HCT116 (cell line): ENCODE measurements around the gene TNNI2. TPM values are rescaled to one million over a fixed set of nuclear protein-coding genes. Genes with fewer than 3 reads are reported as not detected.

Experiments used
- ATAC-seq: fragments of 200-7000 bp; cut with Tn5 transposase; 2 replicates; pipeline ENCODE4 v1.9.1; 2020; ENCODE audit warnings: mild to moderate bottlenecking, moderate library complexity
- BruUV-seq: library from RNA; stranded (reverse); fragments of 400-500 nt; replicated peaks from 2 replicates; lab custom pipeline; 2021; lab: Mats Ljungman, UMichigan
- CTCF ChIA-PET: fragments of 300-600 bp; sonication (Branson Sonifier 250); formaldehyde crosslinking; loops from one replicate; lab custom pipeline; 2021; ENCODE audit warnings: antibody characterized with exemption; lab: Charles Lee
- POLR2A ChIA-PET: fragments of 300-600, 350-600 bp; sonication (Branson Sonifier 250); formaldehyde crosslinking; loops from one replicate; lab custom pipeline; 2021; ENCODE audit warnings: antibody characterized with exemption; lab: Charles Lee
- RAD21 ChIA-PET, 2 experiments: fragments of 300-600 bp; sonication (Branson Sonifier 250); formaldehyde crosslinking; loops; one replicate each; lab custom pipeline; 2023; ENCODE audit warnings: low total read pairs in 2 of 2; ENCODE audit not compliant: uncharacterized antibody in 2 of 2, unreplicated experiment in 2 of 2, low non-redundant PET in 1 of 2; lab: Charles Lee
- DNase-seq: peaks from one replicate; pipeline ENCODE4 v3.0.0-alpha.2; 2010; ENCODE audit warnings: low read depth, low spot score
- H2AFZ ChIP-seq: fragments of 200-600 bp; shearing (Covaris generic), sonication (generic); 2 replicates; pipeline ENCODE4 v1.6.1; 2017; ENCODE audit warnings: low read depth, mixed run types, mixed read lengths, antibody characterized with exemption, low read length; ENCODE audit not compliant: poor library complexity, severe bottlenecking
- H3K27ac ChIP-seq: 2 replicates; pipeline ENCODE4 v1.5.1; 2012; ENCODE audit warnings: low read depth, low read length
- H3K27me3 ChIP-seq: fragments of 200-600 bp; sonication (generic); 2 replicates; pipeline ENCODE4 v1.6.1; 2016; ENCODE audit warnings: mixed run types, low read length, mixed read lengths; ENCODE audit not compliant: insufficient read depth
- H3K36me3 ChIP-seq, 2 experiments: fragments of 200-500 bp in 1 of 2; fragments of 200-600 bp in 1 of 2; sonication (Bioruptor generic) in 1 of 2; sonication (generic) in 1 of 2; 2 replicates each; pipeline versions ENCODE4 v1.5.1 to v1.6.1; 2014 to 2016; ENCODE audit warnings: low read length in 2 of 2, inconsistent platforms in 1 of 2, mixed read lengths in 1 of 2, mixed run types in 1 of 2; ENCODE audit not compliant: insufficient read depth in 2 of 2, control insufficient read depth in 1 of 2
- H3K4me1 ChIP-seq, 2 experiments: fragments of 200-600 bp in 1 of 2; sonication (generic) in 1 of 2; 2 replicates each; pipeline versions ENCODE4 v1.5.1 to v1.6.1; 2012 to 2017; ENCODE audit warnings: low read length in 2 of 2, inconsistent platforms in 1 of 2, mild to moderate bottlenecking in 1 of 2, mixed read lengths in 1 of 2, mixed run types in 1 of 2, moderate library complexity in 1 of 2; ENCODE audit not compliant: insufficient read depth in 2 of 2, control insufficient read depth in 1 of 2
- H3K4me2 ChIP-seq: fragments of 200-600 bp; sonication (generic); 2 replicates; pipeline ENCODE4 v1.6.1; 2017; ENCODE audit warnings: mixed run types, low read length, mixed read lengths
- H3K4me3 ChIP-seq, 2 experiments: fragments of 200-600 bp in 1 of 2; sonication (generic) in 1 of 2; replicated peaks in 1 of 2; 2 replicates each; pipeline ENCODE4 v1.5.1; 2011 to 2016; ENCODE audit warnings: low read length in 2 of 2, control low read depth in 1 of 2, low read depth in 1 of 2, mild to moderate bottlenecking in 1 of 2, mixed read lengths in 1 of 2, mixed run types in 1 of 2
- H3K79me2 ChIP-seq: fragments of 200-600 bp; sonication (generic); 2 replicates; pipeline ENCODE4 v1.6.1; 2017; ENCODE audit warnings: mild to moderate bottlenecking, mixed run types, low read length, moderate library complexity, mixed read lengths; ENCODE audit not compliant: insufficient read depth
- H3K9ac ChIP-seq: fragments of 200-600 bp; sonication (generic); 2 replicates; pipeline ENCODE4 v1.6.1; 2016; ENCODE audit warnings: low read length, mixed read lengths
- H3K9me2 ChIP-seq: fragments of 200-600 bp; sonication (generic), shearing (Covaris generic); 2 replicates; pipeline ENCODE4 v1.6.1; 2017; ENCODE audit warnings: mixed run types, mild to moderate bottlenecking, moderate library complexity; ENCODE audit not compliant: insufficient read depth
- H3K9me3 ChIP-seq, 2 experiments: fragments of 200-500 bp in 1 of 2; fragments of 200-600 bp in 1 of 2; sonication (Bioruptor generic) in 1 of 2; sonication (generic) in 1 of 2; 2 replicates each; pipeline ENCODE4 v1.6.1; 2014 to 2017; ENCODE audit warnings: low read length in 2 of 2, mixed read lengths in 2 of 2, inconsistent platforms in 1 of 2, low read depth in 1 of 2, mild to moderate bottlenecking in 1 of 2, mixed run types in 1 of 2, moderate library complexity in 1 of 2; ENCODE audit not compliant: control insufficient read depth in 1 of 2, insufficient read depth in 1 of 2
- H4K20me1 ChIP-seq: fragments of 200-600 bp; sonication (generic), shearing (Covaris generic); 2 replicates; pipeline ENCODE4 v1.6.1; 2017; ENCODE audit warnings: mixed run types, mild to moderate bottlenecking, moderate library complexity; ENCODE audit not compliant: insufficient read depth
- CBX3 ChIP-seq: IDR thresholded peaks from 2 replicates; pipeline ENCODE4 v1.6.1; 2012; ENCODE audit warnings: low read depth
- EGR1 ChIP-seq: IDR thresholded peaks from 2 replicates; pipeline ENCODE4 v1.6.1; 2012; ENCODE audit warnings: low read depth
- ELF1 ChIP-seq: IDR thresholded peaks from 2 replicates; pipeline ENCODE4 v1.6.1; 2012; ENCODE audit warnings: low read depth, borderline replicate concordance
- EZH2 ChIP-seq: fragments of 200-600 bp; sonication (generic); IDR thresholded peaks from 2 replicates; pipeline ENCODE4 v1.6.1; 2017; ENCODE audit warnings: antibody characterized with exemption, mixed run types
- EZH2phosphoT487 ChIP-seq: fragments of 200-600 bp; IDR thresholded peaks from 2 replicates; pipeline ENCODE4 v1.6.1; 2018; ENCODE audit warnings: antibody characterized with exemption, borderline replicate concordance
- JUND ChIP-seq: IDR thresholded peaks from 2 replicates; pipeline ENCODE4 v1.6.1; 2012
- POLR2A ChIP-seq: IDR thresholded peaks from 2 replicates; pipeline ENCODE4 v1.7.0; 2011; ENCODE audit warnings: borderline replicate concordance; ENCODE audit not compliant: insufficient read depth, insufficient read length; ENCODE audit errors: extremely low read depth
- POLR2AphosphoS5 ChIP-seq: IDR thresholded peaks from 2 replicates; pipeline ENCODE4 v1.6.1; 2011; ENCODE audit warnings: mild to moderate bottlenecking, low read depth, low read length, moderate library complexity
- RAD21 ChIP-seq: IDR thresholded peaks from 2 replicates; pipeline ENCODE4 v1.6.1; 2012; ENCODE audit warnings: low read depth, mild to moderate bottlenecking
- REST ChIP-seq: IDR thresholded peaks from 2 replicates; pipeline ENCODE4 v1.6.1; 2012; ENCODE audit warnings: low read depth
- SIN3A ChIP-seq: IDR thresholded peaks from 2 replicates; pipeline ENCODE4 v1.6.1; 2012; ENCODE audit warnings: low read depth
- TCF7L2 ChIP-seq: IDR thresholded peaks from 2 replicates; pipeline ENCODE4 v1.7.0; 2011; ENCODE audit warnings: borderline replicate concordance, inconsistent platforms; ENCODE audit not compliant: insufficient read depth, insufficient read length; ENCODE audit errors: extremely low read depth
- YY1 ChIP-seq: IDR thresholded peaks from 2 replicates; pipeline ENCODE4 v1.6.1; 2011; ENCODE audit warnings: low read length, low read depth, moderate library complexity, mild to moderate bottlenecking; ENCODE audit not compliant: insufficient replicate concordance; ENCODE audit errors: extremely low read depth
- ZNF274 ChIP-seq: fragments of 200-500 bp; sonication (Bioruptor generic); IDR thresholded peaks from 2 replicates; pipeline ENCODE4 v1.6.1; 2014; ENCODE audit warnings: mild to moderate bottlenecking, low read depth, low read length, inconsistent platforms
- intact Hi-C: fragments of 100-400 bp; cut with micrococcal nuclease; formaldehyde crosslinking; loops from 2 replicates; pipeline ENCODE4 v1.10.0; 2022
- total RNA-seq: library from RNA; stranded (reverse); gene quantifications from one replicate; pipeline ENCODE4 v1.2.1, GENCODE V29; 2021; ENCODE audit not compliant: unreplicated experiment
- TF ChIP-seq, protein P1 (sequence below): IDR thresholded peaks from 2 replicates; pipeline ENCODE4 v1.6.1; 2012
- TF ChIP-seq, protein P2 (sequence below): IDR thresholded peaks from 2 replicates; pipeline ENCODE4 v1.6.1; 2011; ENCODE audit warnings: mild to moderate bottlenecking, low read length, moderate library complexity; ENCODE audit not compliant: insufficient replicate concordance; ENCODE audit errors: extremely low read depth

Gene TNNI2
- total RNA-seq, 1 experiment from 2014 or later, result not detected

DNA sequence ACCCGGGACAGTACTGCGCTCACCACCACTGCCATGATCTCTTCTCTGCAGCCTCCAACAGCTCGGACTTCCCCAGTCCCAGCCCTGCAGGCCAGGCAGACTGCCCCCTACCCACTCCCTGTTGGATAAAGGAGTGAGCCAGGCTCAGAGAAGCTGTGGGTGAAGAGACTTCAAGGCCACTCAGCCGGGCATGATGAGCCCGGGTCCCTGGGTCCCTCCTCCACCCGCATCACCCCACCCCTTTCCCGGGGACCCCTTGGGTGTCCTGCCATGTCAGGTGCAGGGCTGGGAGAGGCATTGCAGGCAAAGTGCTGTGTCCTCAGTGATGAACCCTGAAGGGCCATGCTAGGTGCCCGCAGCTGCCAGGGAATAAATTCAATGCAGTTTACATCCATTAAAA lies 28.6 kb downstream of the TNNI2 start:
- peaks cover 26 to 27% of the 10 kb centered on the region in 2 experiments for H3K4me1 ChIP-seq
- H3K4me3 ChIP-seq, result no peak overlapping the region
- H3K4me2 ChIP-seq, result no peak overlapping the region
- DNase-seq (no peak), ATAC-seq (no peak)
- POLR2A ChIA-PET, result no interaction called here
- no peak overlapping the region for H3K27ac ChIP-seq
- H4K20me1 ChIP-seq, result no peaks in the 10 kb centered on the region
- H3K79me2 ChIP-seq, result no peaks in the 10 kb centered on the region
- no peaks in the 10 kb centered on the region for H3K9me2 ChIP-seq
- H3K27me3 ChIP-seq, result no peaks in the 10 kb centered on the region
- RAD21 ChIA-PET, result no interaction called here
- H3K36me3 ChIP-seq, result no peaks in the 10 kb centered on the region
- TF ChIP-seq EZH2phosphoT487 (no peak), EGR1 (no peak), POLR2A (no peak), ELF1 (no peak), EZH2 (no peak), RAD21 (no peak), POLR2AphosphoS5 (no peak), TCF7L2 (no peak), CBX3 (no peak), YY1 (no peak), JUND (no peak), REST (no peak), SIN3A (no peak), ZNF274 (no peak)
- TF ChIP-seq, protein P1, sequence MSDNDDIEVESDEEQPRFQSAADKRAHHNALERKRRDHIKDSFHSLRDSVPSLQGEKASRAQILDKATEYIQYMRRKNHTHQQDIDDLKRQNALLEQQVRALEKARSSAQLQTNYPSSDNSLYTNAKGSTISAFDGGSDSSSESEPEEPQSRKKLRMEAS, result no peak
- TF ChIP-seq, protein P2, sequence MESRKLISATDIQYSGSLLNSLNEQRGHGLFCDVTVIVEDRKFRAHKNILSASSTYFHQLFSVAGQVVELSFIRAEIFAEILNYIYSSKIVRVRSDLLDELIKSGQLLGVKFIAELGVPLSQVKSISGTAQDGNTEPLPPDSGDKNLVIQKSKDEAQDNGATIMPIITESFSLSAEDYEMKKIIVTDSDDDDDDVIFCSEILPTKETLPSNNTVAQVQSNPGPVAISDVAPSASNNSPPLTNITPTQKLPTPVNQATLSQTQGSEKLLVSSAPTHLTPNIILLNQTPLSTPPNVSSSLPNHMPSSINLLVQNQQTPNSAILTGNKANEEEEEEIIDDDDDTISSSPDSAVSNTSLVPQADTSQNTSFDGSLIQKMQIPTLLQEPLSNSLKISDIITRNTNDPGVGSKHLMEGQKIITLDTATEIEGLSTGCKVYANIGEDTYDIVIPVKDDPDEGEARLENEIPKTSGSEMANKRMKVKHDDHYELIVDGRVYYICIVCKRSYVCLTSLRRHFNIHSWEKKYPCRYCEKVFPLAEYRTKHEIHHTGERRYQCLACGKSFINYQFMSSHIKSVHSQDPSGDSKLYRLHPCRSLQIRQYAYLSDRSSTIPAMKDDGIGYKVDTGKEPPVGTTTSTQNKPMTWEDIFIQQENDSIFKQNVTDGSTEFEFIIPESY, result no peak
- TF ChIP-seq, all 23 proteins: peak for 0
- intact Hi-C loops, result no loop called here
- H3K9ac ChIP-seq, result no peak overlapping the region
- BruUV-seq, result no TSS peak
- CTCF ChIA-PET, result no interaction called here
- H3K9me3 ChIP-seq, result no peaks in the 10 kb centered on the region
- no peak overlapping the region for H2AFZ ChIP-seq
